NCI-H345 treated with DMSO at 0.1 percent for 48 hours (cell line): Measurements from ENCODE around the gene VPS8.
"Not testable (repeated sequence)": the region's sequence is repeated elsewhere in the genome, so short reads cannot be mapped to it uniquely, and the experiment has no call there.

ENCODE experiments used
- DNase-seq: peaks from one replicate; lab custom pipeline; 2025; ENCODE audit not compliant: unreplicated experiment; lab: John Stamatoyannopoulos, UW

Gene VPS8

GRCh38 chr3:184911570-184911969, 99.6 kb downstream of the VPS8 start:
- DNase-seq, result no peak

GRCh38 chr3:184912163-184912562, 100.2 kb downstream of the VPS8 start:
- no peak for DNase-seq

- DNase-seq, result no peak
Measured at GRCh38 chr3:184914628-184915027, 102.7 kb downstream of the VPS8 start.

- no peak for DNase-seq
Measured at GRCh38 chr3:184918750-184919149, 106.8 kb downstream of the VPS8 start.

- DNase-seq, result no peak
Measured at GRCh38 chr3:184919651-184920050, 107.7 kb downstream of the VPS8 start.

- DNase-seq, result no peak
Measured at GRCh38 chr3:184924547-184924946, 112.6 kb downstream of the VPS8 start.

GRCh38 chr3:184927796-184928315, 115.9 kb downstream of the VPS8 start:
- no peak for DNase-seq

GRCh38 chr3:184932777-184933176, 120.8 kb downstream of the VPS8 start:
- no peak for DNase-seq

GRCh38 chr3:184937611-184938010, 125.6 kb downstream of the VPS8 start:
- DNase-seq, result no peak

- DNase-seq, result no peak
Measured at GRCh38 chr3:184941408-184941807, 129.4 kb downstream of the VPS8 start.

- DNase-seq, result no peak
Measured at GRCh38 chr3:184942735-184943134, 130.8 kb downstream of the VPS8 start.

GRCh38 chr3:184944241-184944640, 132.3 kb downstream of the VPS8 start:
- no peak for DNase-seq

- no peak for DNase-seq
Measured at GRCh38 chr3:184945886-184946625, 134.1 kb downstream of the VPS8 start.

- DNase-seq, result no peak
Measured at GRCh38 chr3:184946917-184947316, 135.0 kb downstream of the VPS8 start.

GRCh38 chr3:184949251-184949965, 137.4 kb downstream of the VPS8 start:
- no peak for DNase-seq

- not testable (repeated sequence) for DNase-seq
Measured at GRCh38 chr3:184950816-184951215, 138.8 kb downstream of the VPS8 start.

GRCh38 chr3:184952671-184953070, 140.7 kb downstream of the VPS8 start:
- no peak for DNase-seq

GRCh38 chr3:184953401-184953800, 141.4 kb downstream of the VPS8 start:
- no peak for DNase-seq

- no peak for DNase-seq
Measured at GRCh38 chr3:184954251-184954650, 142.3 kb downstream of the VPS8 start.

GRCh38 chr3:184954851-184955250, 142.9 kb downstream of the VPS8 start:
- not testable (repeated sequence) for DNase-seq

GRCh38 chr3:184965639-184966430, 153.9 kb downstream of the VPS8 start:
- no peak for DNase-seq
